HepG2 (cell line): ENCODE measurements around the gene MED20. TPM values are rescaled to one million over a fixed set of nuclear protein-coding genes. Genes with fewer than 3 reads are reported as not detected.
A peak's percentile ranks its signal among the peaks of the same experiment; 100 is the strongest.

Experiments used
- ATAC-seq: fragments of 200-7000 bp; cut with Tn5 transposase; 3 replicates; pipeline ENCODE4 v1.9.1; 2020; ENCODE audit warnings: mild to moderate bottlenecking, moderate library complexity
- BruUV-seq: library from RNA; stranded (reverse); fragments of 400-500 nt; replicated peaks from 2 replicates; lab custom pipeline; 2021; lab: Mats Ljungman, UMichigan
- CTCF ChIA-PET: fragments of 300-600 bp; formaldehyde crosslinking; extraction: SDS; loops from one replicate; lab custom pipeline; 2021; ENCODE audit warnings: low total read pairs, inconsistent platforms, low intra/inter-chr PET ratio; lab: Yijun Ruan, JAX
- POLR2A ChIA-PET: fragments of 350-600 bp; sonication (Branson Sonifier 250); formaldehyde crosslinking; loops from one replicate; lab custom pipeline; 2020; ENCODE audit warnings: antibody characterized with exemption, inconsistent platforms; lab: Yijun Ruan, JAX
- DNase-seq: peaks from one replicate; pipeline ENCODE4 v3.0.0-alpha.2; 2015; ENCODE audit warnings: low spot score
- FAIRE-seq: peaks from 3 replicates; lab custom pipeline; 2011; peaks lifted over from hg19 to GRCh38; lab: Jason Lieb, UNC
- H2AFZ ChIP-seq: one replicate; pipeline ENCODE4 v1.6.1; 2011; ENCODE audit warnings: low read length, inconsistent platforms
- H3K27ac ChIP-seq: fragments of 300-600 bp; 3 replicates; pipeline ENCODE4 v1.8.0; 2011; ENCODE audit warnings: mixed run types, mild to moderate bottlenecking, mixed read lengths, low read length, inconsistent platforms; ENCODE audit not compliant: insufficient read depth; ENCODE audit errors: extremely low read length
- H3K27me3 ChIP-seq, 2 experiments: fragments of 200-600 bp in 1 of 2; 2 replicates in 1 of 2; 3 replicates in 1 of 2; pipeline versions ENCODE4 v1.6.0 to v1.8.0; 2011; ENCODE audit warnings: low read length in 2 of 2, mild to moderate bottlenecking in 2 of 2, moderate library complexity in 2 of 2, inconsistent platforms in 1 of 2; ENCODE audit not compliant: insufficient read depth in 2 of 2, control insufficient read depth in 1 of 2
- H3K36me3 ChIP-seq, 2 experiments: fragments of 200-600 bp in 1 of 2; replicated peaks in 1 of 2; 2 replicates in 1 of 2; 3 replicates in 1 of 2; pipeline versions ENCODE4 v1.5.1 to v1.8.0; 2011; ENCODE audit warnings: low read length in 2 of 2, inconsistent platforms in 1 of 2; ENCODE audit not compliant: insufficient read depth in 2 of 2, control insufficient read depth in 1 of 2
- H3K4me1 ChIP-seq: 2 replicates; pipeline ENCODE4 v1.5.1; 2012; ENCODE audit warnings: low read length, inconsistent platforms; ENCODE audit not compliant: insufficient read depth
- H3K4me2 ChIP-seq: 2 replicates; pipeline ENCODE4 v1.6.0; 2011; ENCODE audit warnings: low read depth, low read length, inconsistent platforms
- H3K4me3 ChIP-seq, 3 experiments: fragments of 200-600 bp in 1 of 3; sonication (generic), shearing (Covaris generic) in 1 of 3; replicated peaks in 1 of 3; 2 replicates each; pipeline ENCODE4 v1.5.1; 2011 to 2016; ENCODE audit warnings: low read length in 3 of 3, inconsistent platforms in 2 of 3, low read depth in 2 of 3, mild to moderate bottlenecking in 2 of 3, control low read depth in 1 of 3, mixed read lengths in 1 of 3; ENCODE audit not compliant: insufficient read depth in 1 of 3
- H3K79me2 ChIP-seq: one replicate; pipeline ENCODE4 v1.6.1; 2011; ENCODE audit warnings: low read length, inconsistent platforms; ENCODE audit not compliant: insufficient read depth
- H3K9ac ChIP-seq: 2 replicates; pipeline ENCODE4 v1.6.0; 2011; ENCODE audit warnings: mild to moderate bottlenecking, low read depth, low read length, inconsistent platforms; ENCODE audit not compliant: insufficient read depth
- H3K9me3 ChIP-seq: 2 replicates; pipeline ENCODE4 v1.5.1; 2012; ENCODE audit warnings: mild to moderate bottlenecking, low read length
- H4K20me1 ChIP-seq: 2 replicates; pipeline ENCODE4 v1.6.0; 2011; ENCODE audit warnings: inconsistent platforms, mild to moderate bottlenecking, low read length, moderate library complexity; ENCODE audit not compliant: insufficient read depth
- ARID5B ChIP-seq: IDR thresholded peaks from 2 replicates; pipeline ENCODE4 v1.4.0; 2020; ENCODE audit warnings: mild to moderate bottlenecking, missing genetic modification reagents
- HHEX ChIP-seq: IDR thresholded peaks from 2 replicates; pipeline ENCODE4 v1.6.1; 2016; ENCODE audit warnings: control low read depth
- HNF4G ChIP-seq, 2 experiments: sonication (generic) in 1 of 2; formaldehyde crosslinking in 1 of 2; IDR thresholded peaks; 2 replicates each; pipeline versions ENCODE4 v1.4.0 to v1.6.1; 2011 to 2020; ENCODE audit warnings: borderline replicate concordance in 2 of 2, low read depth in 2 of 2, mild to moderate bottlenecking in 2 of 2, low read length in 1 of 2, missing genetic modification reagents in 1 of 2, moderate library complexity in 1 of 2
- MAFF ChIP-seq: IDR thresholded peaks from 2 replicates; pipeline ENCODE4 v1.6.1; 2011; ENCODE audit warnings: low read depth, low read length, improper control_type of control experiment
- MAFK ChIP-seq, 2 experiments: IDR thresholded peaks in 1 of 2; conservative IDR thresholded peaks in 1 of 2; 2 replicates each; pipeline ENCODE4 v1.6.1; 2011; ENCODE audit warnings: improper control_type of control experiment in 2 of 2, low read length in 2 of 2
- MLX ChIP-seq: IDR thresholded peaks from 2 replicates; pipeline ENCODE4 v1.6.1; 2016
- NFE2L2 ChIP-seq: fragments of 150-350 bp; IDR thresholded peaks from 2 replicates; pipeline ENCODE4 v1.6.1; 2014; ENCODE audit warnings: low read length
- SAP130 ChIP-seq: IDR thresholded peaks from 2 replicates; pipeline ENCODE4 v1.6.1; 2016; ENCODE audit warnings: low read depth
- TCF7 ChIP-seq: sonication (generic); IDR thresholded peaks from 2 replicates; pipeline ENCODE4 v1.6.1; 2016; ENCODE audit warnings: antibody characterized with exemption, low read depth
- ZNF441 ChIP-seq: sonication (generic); formaldehyde crosslinking; IDR thresholded peaks from 2 replicates; pipeline ENCODE4 v1.7.0; 2021; ENCODE audit warnings: missing genetic modification reagents, borderline replicate concordance
- whole genome bisulfite sequencing: methylation state at CpG from one replicate; pipeline ENCODE4 v1.1.6; 2017; ENCODE audit warnings: low lambda C conversion rate; 5-methylcytosine and 5-hydroxymethylcytosine counted together
- in situ Hi-C: cut with HindIII; loops from 2 replicates; pipeline ENCODE4 v1.10.0; 2017; ENCODE audit warnings: low pct_unique_long_range_greater_than_20kb; ENCODE audit not compliant: extremely low pct_ligation_motif_present
- intact Hi-C: fragments of 100-400 bp; cut with micrococcal nuclease; formaldehyde crosslinking; loops from one replicate; pipeline ENCODE4 v1.10.0; 2022; ENCODE audit not compliant: unreplicated experiment
- polyA plus RNA-seq, 8 experiments: library from polyadenylated mRNA; depleted of rRNA in 3 of 8; stranded (reverse) in 7 of 8; unstranded in 1 of 8; fragments of >200 nt; fragmentation: Illumina TruSeq in 4 of 8; extraction: Trizol in 4 of 8; gene quantifications; 2 replicates each; pipeline versions ENCODE4 v1.2.1 to v1.2.3, GENCODE V29; 2011 to 2016; ENCODE audit warnings: low read depth in 4 of 8, missing spikeins in 1 of 8, mixed read lengths in 1 of 8; ENCODE audit not compliant: insufficient read depth in 1 of 8
- total RNA-seq, 5 experiments: library from RNA; depleted of rRNA; stranded (reverse); fragments of >200 nt; fragmentation: Illumina TruSeq; extraction: Trizol; gene quantifications; 2 replicates each; pipeline ENCODE4 v1.2.3, GENCODE V29; 2016; ENCODE audit warnings: low read depth in 1 of 5

Gene MED20
- total and polyA plus RNA-seq, 2 of the 13 experiments (the other 11 are each of a cell fraction or from before 2014, with no cell fraction given), result 28.1 to 41.1 TPM

- FAIRE-seq (no peak), DNase-seq (no peak), ATAC-seq (no peak)
- intact Hi-C loops, result loop anchor here (2.0 kb wide), 1 partner anchor 27 kb away; the partner anchor contains the start of gene CCND3
- Histone ChIP-seq H3K4me2 (0 out of 2 replicates have a peak overlapping the region, but pooled peaks have one; percentile 5), H2AFZ (no peak overlapping the region), H3K27ac (no peak overlapping the region), H3K9ac (no peak overlapping the region), H4K20me1 (no peaks in the 10 kb centered on the region), H3K4me1 (peaks cover 45% of the 10 kb centered on the region), H3K9me3 (no peaks in the 10 kb centered on the region), H3K27me3 (no peaks in the 10 kb centered on the region), H3K36me3 (no peaks in the 10 kb centered on the region), H3K4me3 (no peak overlapping the region), H3K79me2 (no peaks in the 10 kb centered on the region)
- in situ Hi-C loops, result no loop called here
- WGBS, result 88% methylated on average over 7 of the region's 7 CpGs
- ChIA-PET POLR2A (no interaction called here), CTCF (no interaction called here)
- no TSS peak for BruUV-seq
- TF ChIP-seq MAFK (conservative IDR thresholded peaks at IDR 0.05 in 1 of 2, IDR thresholded peaks at IDR 0.05 in 1 of 2; ENCODE audit: low read length in 2 of 2), result peak; percentile 65 to 79
- TF ChIP-seq HNF4G (IDR thresholded peaks at IDR 0.05; ENCODE audit: borderline replicate concordance, low read depth, low read length), result no peak
- TF ChIP-seq HNF4G (CRISPR knock-in tag; IDR thresholded peaks at IDR 0.05; ENCODE audit: borderline replicate concordance, low read depth), result no peak
- TF ChIP-seq MAFF, result peak; percentile 81
- TF ChIP-seq ZNF441 (CRISPR knock-in tag), result no peak
- TF ChIP-seq, all 625 proteins: peak for 2
Observed at GRCh38 chr6:41967312-41968287, 46.7 kb upstream of the MED20 start.

- Histone ChIP-seq H3K27ac (no peak overlapping the region), H3K79me2 (no peaks in the 10 kb centered on the region), H4K20me1 (no peaks in the 10 kb centered on the region), H3K27me3 (no peaks in the 10 kb centered on the region), H3K9ac (no peak overlapping the region), H2AFZ (no peak overlapping the region), H3K36me3 (no peaks in the 10 kb centered on the region), H3K9me3 (no peaks in the 10 kb centered on the region), H3K4me3 (no peak overlapping the region), H3K4me1 (peaks cover 45% of the 10 kb centered on the region), H3K4me2 (0 out of 2 replicates have a peak overlapping the region, but pooled peaks have one; percentile 5)
- 17% methylated on average over 4 of the region's 4 CpGs for WGBS
- FAIRE-seq (no peak), ATAC-seq (peak; percentile 17; the same call in 1 of the 3 replicates), DNase-seq (peak; percentile 84)
- in situ Hi-C loops (no loop called here), intact Hi-C loops (loop anchor here (2.0 kb wide), 1 partner anchor 26 kb away; the partner anchor contains the start of gene CCND3)
- POLR2A ChIA-PET, result no interaction called here
- CTCF ChIA-PET, result no interaction called here
- BruUV-seq, result no TSS peak
- TF ChIP-seq MLX (CRISPR knock-in tag) (no peak), NFE2L2 (peak; percentile 90), ARID5B (CRISPR knock-in tag) (0 out of 2 replicates have a peak, but pooled peaks have one; percentile 21), HHEX (CRISPR knock-in tag) (no peak), SAP130 (0 out of 2 replicates have a peak, but pooled peaks have one; percentile 27), TCF7 (peak; percentile 42)
Observed at GRCh38 chr6:41966961-41967311, 46.0 kb upstream of the MED20 start.
